GM21526 (cell line): ENCODE results near the gene AAK1.

Source experiments
- ATAC-seq: cut with Tn5 transposase; IDR thresholded peaks from one replicate; pipeline ENCODE4 v1.9.1; 2021; ENCODE audit warnings: moderate library complexity; ENCODE audit not compliant: unreplicated experiment, low FRiP score

Gene AAK1

GRCh38 chr2:69604026-69604678 lies 39.4 kb downstream of the AAK1 start:
- ATAC-seq, result no peak

DNA sequence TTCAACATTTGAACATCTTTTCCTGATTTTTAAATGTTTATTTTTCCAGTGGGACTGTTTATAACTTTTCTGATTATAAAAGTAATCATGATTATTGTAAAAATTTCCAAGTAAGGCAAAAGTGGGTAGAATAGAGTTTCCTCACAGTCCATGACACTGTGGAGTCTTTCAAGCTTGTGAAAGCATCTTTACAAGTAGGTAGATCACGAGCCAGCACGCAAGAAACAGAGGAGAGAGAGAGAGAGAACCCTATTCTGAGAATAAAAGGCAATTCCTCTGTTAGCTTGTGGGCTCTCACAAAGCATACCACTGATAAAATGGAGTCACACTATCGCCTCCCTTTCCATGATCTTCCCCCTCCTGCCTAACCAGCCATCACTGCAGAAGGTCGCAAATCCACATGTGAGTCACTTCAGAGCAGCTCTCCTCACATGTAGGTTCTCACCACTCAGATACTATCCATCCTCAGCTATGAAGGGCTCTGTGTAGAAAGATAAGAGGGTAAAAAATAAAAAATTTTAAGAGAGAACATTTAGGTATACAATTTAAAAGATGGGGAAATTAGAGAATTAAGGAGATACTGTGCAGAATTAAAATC lies 40.3 kb downstream of the AAK1 start:
- no peak for ATAC-seq

DNA sequence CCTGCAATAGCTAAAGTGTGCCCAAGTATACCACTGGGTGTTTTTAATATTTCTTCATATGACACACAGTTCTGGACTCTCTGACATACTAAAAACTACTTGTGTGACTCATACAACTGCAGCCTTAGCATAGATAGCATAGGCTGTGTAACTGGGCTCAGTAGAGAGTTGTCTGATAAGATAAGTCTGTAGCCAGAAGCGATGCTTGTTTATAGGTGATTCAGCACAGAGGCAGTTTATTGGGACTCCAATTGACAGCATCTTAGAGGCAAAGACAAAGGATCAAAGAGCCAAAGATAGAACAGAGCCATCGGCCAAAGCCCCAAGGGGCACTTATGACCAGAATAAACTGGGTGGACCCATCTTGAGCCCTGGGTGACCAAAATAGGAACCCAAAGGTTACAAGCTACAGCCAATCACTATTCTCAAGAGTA lies 42.3 kb downstream of the AAK1 start:
- ATAC-seq, result no peak

GRCh38 chr2:69600425-69600824 lies 43.1 kb downstream of the AAK1 start:
- ATAC-seq, result no peak

- ATAC-seq, result no peak
Measured at GRCh38 chr2:69597843-69598610, 45.5 kb downstream of the AAK1 start.

DNA sequence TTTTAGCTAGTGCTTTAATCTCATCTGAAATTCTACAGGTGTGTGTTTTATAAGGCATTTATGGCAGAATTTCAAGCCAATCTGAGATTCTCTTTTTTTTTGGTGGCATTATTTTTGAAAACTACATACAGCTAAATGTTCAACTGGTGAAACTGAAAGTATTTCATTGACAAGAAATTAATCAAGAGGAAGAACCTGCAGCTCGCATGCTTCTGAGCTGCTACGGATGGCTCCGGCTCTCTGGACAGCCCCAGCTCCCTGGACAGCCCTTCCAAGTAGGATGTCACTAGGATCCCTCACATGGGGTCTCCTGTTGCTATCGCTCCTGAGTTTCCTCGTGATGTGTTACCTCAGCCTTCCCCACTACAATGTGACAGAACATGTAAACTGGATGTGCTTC lies 46.4 kb downstream of the AAK1 start:
- ATAC-seq, result no peak

GRCh38 chr2:69594341-69594740 lies 49.2 kb downstream of the AAK1 start:
- ATAC-seq, result no peak

GRCh38 chr2:69592511-69592910 lies 51.0 kb downstream of the AAK1 start:
- no peak for ATAC-seq

DNA sequence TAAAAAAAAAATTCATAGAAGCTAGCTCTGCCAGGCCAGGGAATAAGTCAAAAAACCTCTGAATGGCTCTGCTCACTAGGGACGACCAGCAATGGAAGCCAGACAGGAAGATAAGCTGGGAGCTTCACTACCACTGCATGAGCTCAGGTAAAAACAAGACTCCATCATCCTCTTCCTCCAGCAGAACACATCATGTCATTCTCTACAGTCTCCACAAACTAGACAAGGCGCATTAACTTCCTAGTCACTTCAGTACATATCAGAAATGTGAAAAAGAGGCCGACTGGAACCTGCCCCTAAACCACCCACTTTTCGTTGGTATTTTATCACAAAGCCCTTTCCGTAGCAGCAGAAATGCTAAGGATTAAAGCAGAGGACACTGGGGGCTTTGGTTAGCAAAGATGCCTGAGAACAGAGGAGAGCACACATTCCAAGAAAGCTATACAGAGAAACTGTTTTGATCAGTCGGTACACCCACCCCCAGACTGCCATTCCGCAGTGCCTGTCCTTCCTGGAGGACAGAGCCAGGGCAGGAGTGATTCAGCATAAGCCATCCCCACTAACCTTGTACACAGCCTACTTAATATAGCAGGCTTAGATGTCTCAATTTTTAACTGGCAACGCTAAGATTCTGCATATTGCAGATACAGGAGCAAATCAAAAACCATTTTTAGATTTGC lies 53.4 kb downstream of the AAK1 start:
- no peak for ATAC-seq

DNA sequence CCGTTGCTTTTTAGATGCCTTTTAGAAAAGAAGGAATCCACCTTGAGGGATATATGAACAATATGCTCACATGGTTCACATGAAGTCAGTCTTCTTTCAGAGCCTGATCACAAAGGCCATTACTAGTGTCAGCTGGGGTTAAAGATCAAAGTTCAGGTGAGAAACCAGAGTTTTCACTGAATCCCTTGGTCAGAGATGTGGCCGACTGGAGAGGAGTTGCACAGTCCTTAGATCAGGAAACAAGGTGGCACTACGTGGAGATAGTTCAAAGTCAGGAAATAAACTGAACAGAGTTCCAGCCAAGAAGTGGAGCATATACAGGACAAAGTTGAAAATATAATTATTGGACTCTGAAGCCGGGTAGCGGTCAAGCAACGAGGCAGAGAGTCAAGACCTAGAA lies 54.6 kb downstream of the AAK1 start:
- ATAC-seq, result no peak

GRCh38 chr2:69588403-69588802 lies 55.1 kb downstream of the AAK1 start:
- no peak for ATAC-seq

GRCh38 chr2:69585855-69586555 lies 57.5 kb downstream of the AAK1 start:
- no peak for ATAC-seq

- ATAC-seq, result no peak
Measured at GRCh38 chr2:69584127-69584889, 59.2 kb downstream of the AAK1 start.

GRCh38 chr2:69583321-69583833 lies 60.2 kb downstream of the AAK1 start:
- ATAC-seq, result no peak

DNA sequence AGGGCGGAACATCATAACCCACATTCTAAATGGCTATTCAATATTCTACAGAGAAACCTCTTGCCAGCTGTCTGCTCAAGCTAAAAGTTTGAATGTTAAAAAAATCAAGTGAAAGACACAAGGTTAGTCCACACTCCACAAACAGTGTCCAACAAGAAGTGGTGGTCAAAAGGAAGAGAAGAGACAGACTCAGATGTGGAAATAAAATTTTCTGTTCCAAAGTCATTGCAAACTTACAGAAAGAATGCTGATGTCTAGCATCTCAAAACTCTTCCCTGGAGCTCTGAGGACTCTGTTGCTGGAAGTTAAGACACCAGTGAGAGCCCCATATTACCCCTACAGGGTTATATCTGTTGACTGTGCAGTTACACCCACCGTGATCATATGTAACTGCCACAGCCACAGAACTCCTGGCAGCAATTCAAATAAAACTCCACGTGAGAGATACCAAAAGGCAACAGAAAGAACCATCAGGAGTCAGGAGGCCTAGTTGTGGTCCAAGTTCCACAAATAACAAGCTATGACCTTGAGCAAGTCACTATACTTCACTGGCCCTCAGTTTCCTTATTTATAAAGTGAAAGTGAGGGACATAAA lies 60.9 kb downstream of the AAK1 start:
- no peak for ATAC-seq

GRCh38 chr2:69581774-69582581 lies 61.6 kb downstream of the AAK1 start:
- ATAC-seq, result no peak

GRCh38 chr2:69580486-69580885 lies 63.1 kb downstream of the AAK1 start:
- no peak for ATAC-seq

- no peak for ATAC-seq
Measured at GRCh38 chr2:69579536-69579935, 64.0 kb downstream of the AAK1 start.

DNA sequence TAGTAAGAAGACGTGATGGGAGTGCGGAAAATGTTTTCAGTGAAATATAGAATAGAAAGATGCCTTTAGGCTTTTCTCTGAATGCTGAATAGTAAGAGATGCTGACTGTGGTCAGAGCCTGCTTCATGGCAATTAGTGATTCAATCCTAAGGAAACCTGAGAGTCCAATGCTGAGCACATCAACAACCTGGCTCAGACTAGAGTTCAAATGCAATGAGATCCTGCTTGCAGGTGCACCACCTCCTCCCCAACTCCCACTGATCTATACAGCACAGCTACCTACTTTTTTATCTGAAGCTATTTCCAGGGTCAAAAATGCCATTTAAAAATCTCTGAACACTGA lies 65.4 kb downstream of the AAK1 start:
- ATAC-seq, result no peak
